GM12875 (cell line): ENCODE results near the gene FRYL.
"Not testable (repeated sequence)": the region's sequence is repeated elsewhere in the genome, so short reads cannot be mapped to it uniquely, and the experiment has no call there.

Experiments
- H3K4me3 ChIP-seq: one replicate; pipeline ENCODE4 v1.5.1; 2011; ENCODE audit warnings: low read depth, low read length, control low read depth
- TF ChIP-seq, protein P1 (sequence below): IDR thresholded peaks from 2 replicates; pipeline ENCODE4 v1.5.1; 2011; ENCODE audit warnings: low read depth, mild to moderate bottlenecking, control low read depth, inconsistent platforms, low read length, moderate library complexity, borderline replicate concordance; ENCODE audit not compliant: insufficient read depth

FRYL gene

DNA sequence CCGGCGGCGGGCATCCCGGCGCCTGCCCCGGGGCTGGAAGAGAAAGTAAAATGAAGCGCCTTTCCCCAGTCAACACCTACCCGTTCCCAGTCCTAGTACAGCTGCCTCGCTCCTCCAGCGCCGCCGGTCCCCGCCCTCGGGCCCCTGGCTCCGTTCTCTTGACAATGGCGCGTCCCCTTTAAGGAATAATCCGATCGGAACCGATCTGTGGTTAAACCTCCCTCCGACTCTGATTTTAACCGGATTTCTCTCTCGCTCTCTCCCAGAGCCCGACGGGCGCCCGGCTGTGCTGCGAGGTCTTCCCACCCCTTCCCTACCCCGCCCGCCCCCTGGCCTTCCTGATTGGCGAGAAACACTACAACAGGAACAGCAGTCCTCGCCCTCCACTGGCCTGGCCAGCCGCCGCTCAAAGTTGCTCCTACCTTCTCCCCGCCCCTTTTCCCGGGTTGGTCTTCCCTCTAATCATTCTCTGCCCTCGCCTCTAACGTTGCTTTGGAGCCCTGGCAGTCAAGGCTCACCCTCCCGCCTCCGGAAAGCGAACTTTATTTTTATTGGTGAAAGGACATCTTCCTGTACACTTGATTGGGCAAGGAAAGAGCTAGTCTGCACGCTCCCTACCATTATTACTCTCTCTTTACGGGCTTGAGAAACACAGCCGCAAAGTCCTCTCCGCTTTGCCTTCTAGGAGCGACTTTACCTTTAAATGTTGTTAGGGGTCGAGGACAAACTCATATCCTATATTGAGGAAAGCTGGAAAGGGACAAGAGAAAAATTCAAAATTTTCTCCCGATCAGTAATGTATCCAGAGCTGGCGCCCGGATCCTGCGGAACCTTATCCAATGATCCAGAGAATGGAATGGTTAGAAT is at the start of gene FRYL:
FRYL (minus strand) TSS at position 282 of the 867 bp plus-strand sequence. CDS start 145,869 bp downstream, outside the sequence.
- TF ChIP-seq, protein P1, sequence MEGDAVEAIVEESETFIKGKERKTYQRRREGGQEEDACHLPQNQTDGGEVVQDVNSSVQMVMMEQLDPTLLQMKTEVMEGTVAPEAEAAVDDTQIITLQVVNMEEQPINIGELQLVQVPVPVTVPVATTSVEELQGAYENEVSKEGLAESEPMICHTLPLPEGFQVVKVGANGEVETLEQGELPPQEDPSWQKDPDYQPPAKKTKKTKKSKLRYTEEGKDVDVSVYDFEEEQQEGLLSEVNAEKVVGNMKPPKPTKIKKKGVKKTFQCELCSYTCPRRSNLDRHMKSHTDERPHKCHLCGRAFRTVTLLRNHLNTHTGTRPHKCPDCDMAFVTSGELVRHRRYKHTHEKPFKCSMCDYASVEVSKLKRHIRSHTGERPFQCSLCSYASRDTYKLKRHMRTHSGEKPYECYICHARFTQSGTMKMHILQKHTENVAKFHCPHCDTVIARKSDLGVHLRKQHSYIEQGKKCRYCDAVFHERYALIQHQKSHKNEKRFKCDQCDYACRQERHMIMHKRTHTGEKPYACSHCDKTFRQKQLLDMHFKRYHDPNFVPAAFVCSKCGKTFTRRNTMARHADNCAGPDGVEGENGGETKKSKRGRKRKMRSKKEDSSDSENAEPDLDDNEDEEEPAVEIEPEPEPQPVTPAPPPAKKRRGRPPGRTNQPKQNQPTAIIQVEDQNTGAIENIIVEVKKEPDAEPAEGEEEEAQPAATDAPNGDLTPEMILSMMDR: no peak
- H3K4me3 ChIP-seq: peak within 1 kb of the TSS; percentile 81

DNA sequence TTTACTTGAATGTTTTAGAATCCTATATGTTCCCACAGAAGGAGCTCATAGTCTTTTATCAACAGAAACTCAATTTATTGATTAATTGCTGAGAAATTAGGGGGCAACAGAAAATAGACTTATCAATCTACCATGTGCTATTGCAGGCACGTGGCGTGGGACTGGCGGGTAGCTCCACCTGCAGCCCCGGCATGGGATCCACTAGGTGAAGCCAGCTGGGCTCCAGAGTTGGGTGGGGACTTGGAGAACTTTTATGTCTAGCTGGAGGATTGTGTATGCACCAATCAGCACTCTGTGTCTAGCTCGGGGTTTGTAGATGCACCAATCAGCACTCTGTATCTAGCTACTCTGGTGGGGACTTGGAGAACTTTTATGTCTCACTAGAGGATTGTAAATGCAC is 47.5 kb upstream of the FRYL start:
- no peak overlapping the region for H3K4me3 ChIP-seq
- TF ChIP-seq, protein P1: no peak

DNA sequence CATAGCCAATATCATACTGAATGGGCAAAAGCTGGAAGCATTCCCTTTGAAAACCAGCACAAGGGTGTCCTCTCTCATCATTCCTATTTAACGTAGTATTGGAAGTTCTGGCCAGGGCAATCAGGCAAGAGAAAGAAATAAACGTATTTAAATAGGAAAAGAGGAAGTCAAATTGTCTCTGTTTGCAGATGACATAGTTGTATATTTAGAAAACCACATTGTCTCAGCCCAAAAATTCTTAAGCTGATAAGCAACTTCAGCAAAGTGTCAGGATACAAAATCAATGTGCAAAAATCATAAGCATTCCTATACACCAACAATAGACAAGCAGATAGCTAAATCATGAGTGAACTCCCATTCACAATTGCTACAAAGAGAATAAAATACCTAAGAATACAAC is 41.4 kb upstream of the FRYL start:
- not testable (repeated sequence) for H3K4me3 ChIP-seq

DNA sequence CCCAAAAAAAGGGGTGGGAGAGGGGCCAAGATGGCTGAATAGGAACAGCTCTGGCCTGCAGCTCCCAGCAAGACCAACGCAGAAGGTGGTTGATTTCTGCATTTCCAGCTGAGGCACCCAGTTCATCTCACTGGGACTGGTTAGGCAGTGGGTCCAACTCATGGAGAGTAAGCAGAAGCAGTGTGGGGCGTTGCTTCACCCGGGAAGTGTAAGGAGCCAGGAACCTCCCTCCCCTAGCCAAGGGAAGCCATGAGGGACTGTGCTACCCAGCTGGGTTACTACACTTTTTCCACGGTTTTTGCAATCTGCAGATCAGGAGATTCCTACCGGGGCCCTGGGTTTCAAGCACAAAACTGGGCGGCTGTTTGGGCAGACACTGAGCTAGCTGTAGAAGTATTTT is 36.9 kb upstream of the FRYL start:
- H3K4me3 ChIP-seq: no peak overlapping the region
- TF ChIP-seq, protein P1: no peak

DNA sequence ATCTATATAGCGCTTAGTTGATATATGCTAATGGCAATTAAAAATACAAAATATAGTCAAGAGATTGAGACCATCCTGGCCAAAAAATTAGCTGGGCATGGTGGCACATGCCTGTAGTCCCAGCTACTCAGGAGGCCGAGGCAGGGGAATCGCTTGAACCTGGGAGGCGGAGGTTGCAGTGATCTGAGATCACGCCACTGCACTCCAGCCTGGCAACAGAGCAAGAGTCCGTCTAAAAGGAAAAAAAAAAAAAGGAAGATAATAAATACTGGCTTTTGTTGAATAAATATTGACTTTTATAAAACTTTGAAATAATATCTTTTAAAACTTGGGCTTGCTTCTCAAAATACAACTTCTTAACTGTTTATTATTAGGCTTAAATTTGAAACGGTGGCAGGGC is 36.2 kb upstream of the FRYL start:
- not testable (repeated sequence) for H3K4me3 ChIP-seq

DNA sequence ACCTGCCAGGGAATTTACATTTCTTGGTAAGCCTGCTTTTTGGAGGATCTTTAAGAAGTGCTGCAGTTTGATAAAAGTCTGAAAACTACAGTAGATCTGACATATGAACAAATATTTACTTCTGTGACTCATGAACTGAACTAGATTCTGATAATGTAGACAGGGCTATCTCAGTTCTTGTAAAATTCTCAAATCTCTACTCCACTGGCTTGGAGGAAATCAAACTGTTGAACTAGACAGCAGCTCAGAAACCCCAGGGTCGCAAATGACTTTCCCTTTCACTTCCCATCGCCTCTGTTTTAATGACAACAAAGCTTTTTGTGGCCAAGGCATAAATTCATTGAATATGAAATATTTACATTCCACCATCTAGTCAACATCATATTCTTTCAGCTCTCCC is 35.4 kb upstream of the FRYL start:
- no peak overlapping the region for H3K4me3 ChIP-seq
- TF ChIP-seq, protein P1: no peak

DNA sequence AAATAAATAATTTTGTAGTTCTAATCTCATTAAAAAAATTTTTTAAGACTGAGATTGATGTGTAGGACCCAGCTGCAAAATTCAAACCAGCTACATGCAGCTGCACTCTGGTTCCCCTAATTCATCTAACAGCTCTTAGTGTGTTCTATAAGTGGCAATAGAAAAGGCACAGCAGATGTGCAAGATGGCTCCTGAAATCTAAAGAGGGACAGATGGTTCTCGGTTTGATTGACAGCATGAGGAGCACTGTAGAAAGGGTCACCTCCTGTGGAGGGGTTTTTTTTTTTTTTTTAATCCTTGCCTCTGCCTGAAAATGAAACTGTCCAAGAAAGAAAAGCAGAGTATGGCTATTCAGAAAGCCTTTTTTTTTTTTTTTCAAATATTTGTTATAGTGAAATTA is 33.9 kb upstream of the FRYL start:
- TF ChIP-seq, protein P1: no peak
- no peak overlapping the region for H3K4me3 ChIP-seq

DNA sequence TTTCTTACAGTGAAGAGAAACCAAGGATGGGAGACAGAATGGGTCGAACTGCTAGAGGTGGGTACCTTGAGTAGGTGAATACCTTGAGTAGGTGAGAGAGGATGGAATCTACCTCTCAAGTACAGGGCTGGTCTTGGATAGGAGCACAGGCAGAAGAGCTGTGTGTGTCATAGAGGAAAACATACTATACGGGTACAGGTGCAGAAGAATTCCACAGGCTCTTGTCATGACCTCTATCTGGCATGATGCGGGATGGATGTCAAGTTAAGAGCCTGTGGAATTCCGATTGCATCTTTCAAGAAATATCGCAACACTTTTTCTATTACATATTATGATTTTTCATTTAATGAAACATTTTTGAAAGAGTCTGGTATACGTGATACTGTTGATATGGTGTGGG is 32.8 kb upstream of the FRYL start:
- TF ChIP-seq, protein P1: no peak
- no peak overlapping the region for H3K4me3 ChIP-seq
